Ishikawa (cell line): ENCODE results near the gene ARHGAP21.

Source experiments
- CEBPB ChIP-seq: IDR thresholded peaks from 2 replicates; pipeline ENCODE4 v1.6.1; 2012
- CREB1 ChIP-seq: IDR thresholded peaks from 2 replicates; pipeline ENCODE4 v1.6.1; 2012; ENCODE audit warnings: low read depth
- EGR1 ChIP-seq: IDR thresholded peaks from 2 replicates; pipeline ENCODE4 v1.6.1; 2012
- EP300 ChIP-seq: IDR thresholded peaks from 2 replicates; pipeline ENCODE4 v1.6.1; 2012; ENCODE audit warnings: borderline replicate concordance
- FOXM1 ChIP-seq: IDR thresholded peaks from 2 replicates; pipeline ENCODE4 v1.6.1; 2012; ENCODE audit warnings: low read depth, borderline replicate concordance
- NFIC ChIP-seq: IDR thresholded peaks from 2 replicates; pipeline ENCODE4 v1.6.1; 2012
- RAD21 ChIP-seq: IDR thresholded peaks from 2 replicates; pipeline ENCODE4 v1.6.1; 2012; ENCODE audit warnings: low read depth
- TAF1 ChIP-seq: IDR thresholded peaks from 2 replicates; pipeline ENCODE4 v1.6.1; 2012; ENCODE audit warnings: low read depth, mild to moderate bottlenecking
- TCF12 ChIP-seq: IDR thresholded peaks from 2 replicates; pipeline ENCODE4 v1.6.1; 2012; ENCODE audit warnings: low read depth
- YY1 ChIP-seq: IDR thresholded peaks from 2 replicates; pipeline ENCODE4 v1.6.1; 2012; ENCODE audit warnings: low read depth
- TF ChIP-seq, protein P1 (sequence below): IDR thresholded peaks from 2 replicates; pipeline ENCODE4 v1.6.1; 2012
- TF ChIP-seq, protein P2 (sequence below): IDR thresholded peaks from 2 replicates; pipeline ENCODE4 v1.6.1; 2012; ENCODE audit warnings: low read depth, mild to moderate bottlenecking

DNA sequence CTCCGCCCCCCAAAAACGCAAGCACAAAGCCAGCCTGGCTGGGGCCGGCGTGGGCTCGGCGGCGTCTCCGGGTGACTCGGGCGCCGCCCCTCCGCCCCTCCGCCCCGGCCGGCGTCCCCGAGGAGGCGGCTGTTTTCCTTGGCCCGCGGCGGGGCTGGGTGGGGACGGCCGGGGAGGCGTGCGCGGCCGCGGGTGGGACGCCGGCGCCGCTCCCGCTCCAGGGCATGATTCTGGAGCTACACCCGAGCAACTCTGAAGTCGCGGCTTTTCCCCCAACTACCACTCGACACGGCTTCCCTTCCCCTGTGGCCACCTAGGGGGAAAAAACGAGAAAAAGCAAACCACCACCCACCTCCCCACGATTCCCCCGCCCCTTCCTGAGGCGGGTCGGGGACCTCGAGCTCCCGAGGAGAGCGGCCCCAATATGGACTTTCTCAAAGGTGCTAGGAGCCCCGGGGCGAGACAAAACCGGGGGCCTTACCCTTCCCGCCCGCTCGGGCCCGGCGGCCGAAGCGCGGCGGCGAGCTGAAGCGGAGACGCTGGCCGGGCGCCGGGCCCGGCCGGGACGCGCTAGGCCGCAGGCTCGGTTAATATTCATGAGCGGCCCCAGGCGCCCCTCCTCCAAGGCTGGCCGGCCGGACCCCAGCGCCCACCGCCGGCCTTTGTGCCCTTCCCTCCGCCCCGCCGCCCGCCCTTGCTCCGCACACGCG is 856 bp downstream of the ARHGAP21 start:
- peak; percentile 8; the same call in 1 of the 2 replicates for TF ChIP-seq TAF1
- TF ChIP-seq, protein P1, sequence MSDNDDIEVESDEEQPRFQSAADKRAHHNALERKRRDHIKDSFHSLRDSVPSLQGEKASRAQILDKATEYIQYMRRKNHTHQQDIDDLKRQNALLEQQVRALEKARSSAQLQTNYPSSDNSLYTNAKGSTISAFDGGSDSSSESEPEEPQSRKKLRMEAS, result peak; percentile 4; the same call in 1 of the 2 replicates
- TF ChIP-seq CREB1, result no peak
- no peak for TF ChIP-seq FOXM1
- no peak for TF ChIP-seq RAD21
- no peak for TF ChIP-seq EP300
- no peak for TF ChIP-seq EGR1
- no peak for TF ChIP-seq CEBPB
- TF ChIP-seq YY1, result no peak
- TF ChIP-seq, protein P2, sequence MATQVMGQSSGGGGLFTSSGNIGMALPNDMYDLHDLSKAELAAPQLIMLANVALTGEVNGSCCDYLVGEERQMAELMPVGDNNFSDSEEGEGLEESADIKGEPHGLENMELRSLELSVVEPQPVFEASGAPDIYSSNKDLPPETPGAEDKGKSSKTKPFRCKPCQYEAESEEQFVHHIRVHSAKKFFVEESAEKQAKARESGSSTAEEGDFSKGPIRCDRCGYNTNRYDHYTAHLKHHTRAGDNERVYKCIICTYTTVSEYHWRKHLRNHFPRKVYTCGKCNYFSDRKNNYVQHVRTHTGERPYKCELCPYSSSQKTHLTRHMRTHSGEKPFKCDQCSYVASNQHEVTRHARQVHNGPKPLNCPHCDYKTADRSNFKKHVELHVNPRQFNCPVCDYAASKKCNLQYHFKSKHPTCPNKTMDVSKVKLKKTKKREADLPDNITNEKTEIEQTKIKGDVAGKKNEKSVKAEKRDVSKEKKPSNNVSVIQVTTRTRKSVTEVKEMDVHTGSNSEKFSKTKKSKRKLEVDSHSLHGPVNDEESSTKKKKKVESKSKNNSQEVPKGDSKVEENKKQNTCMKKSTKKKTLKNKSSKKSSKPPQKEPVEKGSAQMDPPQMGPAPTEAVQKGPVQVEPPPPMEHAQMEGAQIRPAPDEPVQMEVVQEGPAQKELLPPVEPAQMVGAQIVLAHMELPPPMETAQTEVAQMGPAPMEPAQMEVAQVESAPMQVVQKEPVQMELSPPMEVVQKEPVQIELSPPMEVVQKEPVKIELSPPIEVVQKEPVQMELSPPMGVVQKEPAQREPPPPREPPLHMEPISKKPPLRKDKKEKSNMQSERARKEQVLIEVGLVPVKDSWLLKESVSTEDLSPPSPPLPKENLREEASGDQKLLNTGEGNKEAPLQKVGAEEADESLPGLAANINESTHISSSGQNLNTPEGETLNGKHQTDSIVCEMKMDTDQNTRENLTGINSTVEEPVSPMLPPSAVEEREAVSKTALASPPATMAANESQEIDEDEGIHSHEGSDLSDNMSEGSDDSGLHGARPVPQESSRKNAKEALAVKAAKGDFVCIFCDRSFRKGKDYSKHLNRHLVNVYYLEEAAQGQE, result no peak
- TF ChIP-seq TCF12, result no peak
- TF ChIP-seq NFIC, result peak; percentile 13; the same call in 1 of the 2 replicates
